BLaER1 (cell line): ENCODE results near the gene GHR.
"Not testable (repeated sequence)": the region's sequence is repeated elsewhere in the genome, so short reads cannot be mapped to it uniquely, and the experiment has no call there.

Source experiments
- H3K27ac ChIP-seq: shearing (Covaris generic); formaldehyde crosslinking; 2 replicates; pipeline ENCODE4 v1.8.1; 2022
- H3K27me3 ChIP-seq: shearing (Covaris generic); formaldehyde crosslinking; 2 replicates; pipeline ENCODE4 v1.8.1; 2022
- H3K36me3 ChIP-seq: shearing (Covaris generic); formaldehyde crosslinking; 2 replicates; pipeline ENCODE4 v1.8.1; 2022
- H3K4me1 ChIP-seq: shearing (Covaris generic); formaldehyde crosslinking; 2 replicates; pipeline ENCODE4 v1.8.1; 2022
- H3K4me2 ChIP-seq: shearing (Covaris generic); formaldehyde crosslinking; 2 replicates; pipeline ENCODE4 v1.8.1; 2022
- H3K4me3 ChIP-seq: shearing (Covaris generic); formaldehyde crosslinking; 2 replicates; pipeline ENCODE4 v1.8.1; 2022
- H3K9ac ChIP-seq: shearing (Covaris generic); formaldehyde crosslinking; 2 replicates; pipeline ENCODE4 v1.8.1; 2022
- H3K9me3 ChIP-seq: shearing (Covaris generic); formaldehyde crosslinking; 2 replicates; pipeline ENCODE4 v1.8.1; 2022
- H4K20me1 ChIP-seq: shearing (Covaris generic); formaldehyde crosslinking; 2 replicates; pipeline ENCODE4 v1.8.1; 2022
- Cebpa-rat ChIP-seq: shearing (Covaris generic); IDR thresholded peaks from 2 replicates; pipeline ENCODE4 v1.8.1; 2022

The GHR gene

DNA sequence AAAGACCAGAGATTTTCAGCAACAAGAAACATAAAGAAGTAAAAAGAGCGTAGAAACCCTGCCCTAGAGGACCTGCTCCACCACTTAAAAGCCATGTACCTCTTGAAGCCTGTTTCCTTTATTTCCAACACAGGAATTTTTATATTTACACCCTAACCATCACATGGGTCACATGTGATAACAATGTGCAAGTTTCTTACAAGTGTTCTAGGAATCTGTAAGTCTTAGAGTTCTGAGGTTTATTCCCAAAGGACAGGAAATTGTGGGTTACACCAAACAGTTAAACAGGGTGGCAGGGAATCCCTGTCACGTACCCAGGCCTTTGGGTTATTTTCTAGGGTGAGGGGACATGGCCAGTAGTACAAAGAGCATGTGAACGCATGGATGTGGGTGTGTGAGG, 224.8 kb downstream of the GHR start:
- peaks cover 16% of the 10 kb centered on the region for H3K4me1 ChIP-seq

DNA sequence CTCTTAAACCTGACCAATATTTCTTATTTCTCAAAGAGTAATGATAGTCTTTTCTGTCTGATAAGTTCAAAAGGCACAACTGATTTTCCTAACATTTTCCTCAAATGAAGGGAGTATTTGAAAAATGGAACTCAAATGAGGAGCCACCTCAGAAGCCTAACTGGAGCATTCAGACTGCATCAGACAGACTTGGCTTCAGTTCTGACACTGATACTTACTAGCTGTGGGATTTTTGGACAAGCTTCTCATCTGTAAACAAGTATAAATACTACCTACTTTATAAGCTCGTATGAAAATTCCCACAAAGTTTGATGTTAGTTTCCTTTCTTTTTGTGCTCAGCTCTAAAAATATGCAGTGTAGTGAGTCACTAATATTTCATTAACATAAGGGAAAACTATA, 225.7 kb downstream of the GHR start:
- H3K4me3 ChIP-seq = no peak overlapping the region
- H3K4me2 ChIP-seq = no peak overlapping the region
- H3K27me3 ChIP-seq = no peaks in the 10 kb centered on the region
- no peaks in the 10 kb centered on the region for H3K9me3 ChIP-seq
- no peaks in the 10 kb centered on the region for H3K36me3 ChIP-seq
- H3K9ac ChIP-seq = no peak overlapping the region
- no peak overlapping the region for H3K27ac ChIP-seq
- no peaks in the 10 kb centered on the region for H4K20me1 ChIP-seq
- TF ChIP-seq Cebpa-rat = no peak
- H3K4me1 ChIP-seq = peaks cover 22% of the 10 kb centered on the region

More for the DNA sequence above, 224.8 kb downstream of the GHR start:
- no peaks in the 10 kb centered on the region for H3K36me3 ChIP-seq
- no peak overlapping the region for H3K4me3 ChIP-seq
- no peaks in the 10 kb centered on the region for H3K9me3 ChIP-seq
- H4K20me1 ChIP-seq = no peaks in the 10 kb centered on the region
- H3K4me2 ChIP-seq = peak overlapping the region; percentile 62
- H3K9ac ChIP-seq = no peak overlapping the region
- no peak for TF ChIP-seq Cebpa-rat
- H3K27ac ChIP-seq = no peak overlapping the region
- H3K27me3 ChIP-seq = no peaks in the 10 kb centered on the region

DNA sequence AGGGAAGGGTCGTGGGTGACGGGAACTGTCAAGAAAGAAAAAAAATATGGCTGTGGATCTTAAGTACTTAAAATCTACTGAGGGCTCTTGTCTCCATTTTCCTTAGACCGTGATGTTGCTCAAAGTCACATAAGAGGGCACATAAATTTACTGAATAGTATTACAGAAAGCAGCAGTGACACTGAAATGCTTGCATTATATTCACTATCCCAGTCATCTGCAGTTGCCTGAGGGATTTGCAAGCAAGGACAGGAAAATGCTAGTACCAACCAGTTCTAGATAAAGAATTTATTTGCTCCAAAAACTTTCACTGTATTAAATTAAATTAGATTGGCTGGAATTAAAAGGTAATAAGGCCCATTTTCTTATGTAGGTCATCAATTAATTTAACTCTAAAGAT, 226.8 kb downstream of the GHR start:
- Histone ChIP-seq H3K27me3 (no peaks in the 10 kb centered on the region), H3K9ac (no peak overlapping the region), H3K4me1 (peaks cover 34% of the 10 kb centered on the region), H4K20me1 (no peaks in the 10 kb centered on the region), H3K4me2 (no peak overlapping the region), H3K36me3 (no peaks in the 10 kb centered on the region), H3K27ac (no peak overlapping the region), H3K4me3 (no peak overlapping the region), H3K9me3 (no peaks in the 10 kb centered on the region)
- TF ChIP-seq Cebpa-rat = no peak

DNA sequence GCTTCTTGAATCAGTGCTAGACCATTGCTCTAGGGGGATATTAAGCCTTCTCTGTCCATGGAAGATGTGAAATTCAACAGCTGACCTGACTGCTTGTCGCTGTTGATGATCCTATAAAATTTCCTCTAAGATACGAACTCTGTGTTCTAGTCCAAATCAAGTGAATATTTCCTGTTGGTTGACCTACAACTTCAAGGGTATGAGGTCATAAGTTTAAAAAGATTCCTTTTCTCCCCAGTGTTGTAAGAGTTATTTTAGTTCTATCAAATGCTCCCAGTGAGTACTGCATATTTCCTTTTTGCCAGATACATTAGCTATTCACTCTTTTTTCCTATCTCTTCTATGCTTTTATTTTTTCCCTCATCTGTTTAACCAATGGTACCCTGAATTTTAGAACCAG, 230.5 kb downstream of the GHR start:
- Histone ChIP-seq H3K9ac (no peak overlapping the region), H3K4me2 (peak overlapping the region; percentile 58)

DNA sequence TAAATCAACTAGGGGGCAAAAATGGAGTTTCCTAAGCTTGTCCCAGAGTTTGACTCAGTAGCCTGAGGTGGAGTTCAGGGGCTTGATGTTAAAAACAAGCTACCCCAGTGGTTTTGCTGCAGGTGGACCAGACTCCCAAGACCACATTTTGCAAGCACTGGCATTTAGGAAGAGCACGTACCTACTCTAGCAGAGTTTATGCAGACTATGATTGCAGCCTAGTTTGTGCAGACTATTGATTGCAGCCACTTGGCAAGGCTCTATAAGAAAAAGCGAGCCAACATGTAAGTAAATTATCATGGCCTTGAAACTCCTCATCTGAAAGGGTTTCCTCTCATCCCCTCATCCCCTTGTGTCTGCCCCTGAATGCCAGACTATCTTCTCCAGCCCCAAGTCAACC, 231.4 kb downstream of the GHR start:
- no peaks in the 10 kb centered on the region for H3K9me3 ChIP-seq
- no peaks in the 10 kb centered on the region for H3K27me3 ChIP-seq
- no peak overlapping the region for H3K4me3 ChIP-seq
- no peak for TF ChIP-seq Cebpa-rat
- peak overlapping the region; percentile 58 for H3K4me2 ChIP-seq
- no peak overlapping the region for H3K9ac ChIP-seq
- no peaks in the 10 kb centered on the region for H4K20me1 ChIP-seq
- H3K36me3 ChIP-seq = no peaks in the 10 kb centered on the region
- H3K27ac ChIP-seq = no peak overlapping the region
- H3K4me1 ChIP-seq = peaks cover 33% of the 10 kb centered on the region

More for the DNA sequence above, 230.5 kb downstream of the GHR start:
- Histone ChIP-seq H3K27me3 (no peaks in the 10 kb centered on the region), H3K9me3 (no peaks in the 10 kb centered on the region), H4K20me1 (no peaks in the 10 kb centered on the region), H3K36me3 (no peaks in the 10 kb centered on the region), H3K4me3 (no peak overlapping the region), H3K27ac (no peak overlapping the region), H3K4me1 (peaks cover 34% of the 10 kb centered on the region)
- no peak for TF ChIP-seq Cebpa-rat

DNA sequence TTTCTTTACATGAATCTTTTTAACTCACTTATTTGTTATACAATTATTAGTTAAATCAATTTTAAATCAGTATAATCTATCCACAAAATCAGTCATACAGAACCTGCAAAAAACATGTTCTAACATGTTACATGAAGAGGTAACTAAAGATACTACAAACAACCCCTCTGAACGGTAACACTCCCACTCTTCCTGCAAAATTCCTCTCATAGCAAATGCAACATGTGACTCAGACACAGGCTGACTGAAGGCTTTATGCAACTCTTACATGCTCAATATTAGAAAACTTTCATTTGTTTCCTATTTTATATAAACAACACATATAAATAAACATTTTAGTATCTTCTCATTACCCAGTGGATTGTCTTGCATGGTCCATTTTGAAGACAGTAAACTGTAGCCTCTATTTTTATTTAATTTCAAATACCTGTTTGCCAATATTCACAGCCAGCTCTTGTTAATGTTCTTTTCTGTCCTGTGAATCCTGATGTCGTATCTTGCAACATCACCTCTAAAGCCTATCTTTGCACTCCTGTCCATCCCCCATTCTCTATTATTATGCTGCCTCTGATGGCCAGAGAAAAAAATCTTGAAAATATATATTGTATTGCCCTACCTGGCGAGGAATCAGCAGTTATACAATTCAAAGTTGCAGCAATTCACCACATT, 232.9 kb downstream of the GHR start:
- Histone ChIP-seq H3K27me3 (no peaks in the 10 kb centered on the region), H3K4me3 (no peak overlapping the region), H3K27ac (peak overlapping the region; percentile 4; the same call in 1 of the 2 replicates), H3K9ac (no peak overlapping the region), H4K20me1 (no peaks in the 10 kb centered on the region), H3K4me2 (peak overlapping the region; percentile 57), H3K36me3 (no peaks in the 10 kb centered on the region), H3K4me1 (peaks cover 33% of the 10 kb centered on the region), H3K9me3 (no peaks in the 10 kb centered on the region)
- no peak for TF ChIP-seq Cebpa-rat

DNA sequence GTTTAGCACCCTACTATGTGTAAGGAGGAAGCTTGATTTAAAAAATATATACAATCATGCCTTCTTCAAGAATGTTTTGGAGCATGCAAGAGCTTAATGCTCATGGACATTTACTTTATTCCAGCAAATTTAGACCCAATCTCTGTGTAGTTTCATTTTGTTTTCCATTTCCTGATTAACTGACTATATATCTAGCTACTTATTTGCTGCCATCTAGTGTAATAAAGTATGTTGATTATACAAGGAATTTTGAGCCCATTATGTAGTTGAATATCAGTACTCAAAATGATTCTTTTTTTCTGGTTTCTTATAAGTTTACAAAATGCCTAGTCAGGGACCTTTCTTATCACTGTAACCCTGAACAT, 233.4 kb downstream of the GHR start:
- no peak for TF ChIP-seq Cebpa-rat
- H3K27ac ChIP-seq = peak overlapping the region; percentile 4; the same call in 1 of the 2 replicates
- no peak overlapping the region for H3K4me3 ChIP-seq
- no peak overlapping the region for H3K9ac ChIP-seq
- no peaks in the 10 kb centered on the region for H3K9me3 ChIP-seq
- H3K36me3 ChIP-seq = no peaks in the 10 kb centered on the region
- H3K27me3 ChIP-seq = no peaks in the 10 kb centered on the region
- no peaks in the 10 kb centered on the region for H4K20me1 ChIP-seq
- H3K4me1 ChIP-seq = peaks cover 33% of the 10 kb centered on the region
- peak overlapping the region; percentile 57 for H3K4me2 ChIP-seq

DNA sequence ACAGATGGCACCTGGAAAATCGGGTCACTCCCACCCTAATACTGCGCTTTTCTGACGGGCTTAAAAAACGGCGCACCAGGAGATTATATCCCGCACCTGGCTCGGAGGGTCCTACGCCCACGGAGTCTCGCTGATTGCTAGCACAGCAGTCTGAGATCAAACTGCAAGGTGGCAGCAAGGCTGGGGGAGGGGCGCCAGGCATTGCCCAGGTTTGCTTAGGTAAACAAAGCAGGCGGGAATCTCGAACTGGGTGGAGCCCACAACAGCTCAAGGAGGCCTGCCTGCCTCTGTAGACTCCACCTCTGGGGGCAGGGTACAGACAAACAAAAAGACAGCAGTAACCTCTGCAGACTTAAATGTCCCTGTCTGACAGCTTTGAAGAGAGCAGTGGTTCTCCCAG, 236.6 kb downstream of the GHR start:
- not testable (repeated sequence) for H3K9me3 ChIP-seq, H3K4me2 ChIP-seq, H3K27me3 ChIP-seq, H4K20me1 ChIP-seq, H3K4me3 ChIP-seq, H3K27ac ChIP-seq, H3K36me3 ChIP-seq, H3K9ac ChIP-seq
- H3K4me1 ChIP-seq = peaks cover 16% of the 10 kb centered on the region

DNA sequence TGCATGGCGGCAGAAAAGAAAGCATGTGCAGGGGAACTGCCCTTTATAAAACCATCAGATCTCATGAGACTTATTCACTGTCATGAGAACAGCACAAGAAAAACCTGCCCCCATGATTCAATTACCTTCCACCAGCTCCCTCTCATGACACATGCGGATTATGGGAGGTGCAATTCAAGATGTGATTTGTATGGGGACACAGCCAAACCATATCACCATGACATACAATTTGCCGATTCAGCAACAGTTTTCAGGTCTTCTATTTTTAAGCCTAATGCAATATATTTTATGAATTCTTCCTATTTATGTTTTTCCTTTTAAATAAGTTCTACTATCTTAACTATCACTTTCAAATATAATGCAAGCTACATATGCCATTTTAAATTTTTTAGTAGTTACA, 242.6 kb downstream of the GHR start:
- Histone ChIP-seq H4K20me1 (no peaks in the 10 kb centered on the region), H3K27me3 (no peaks in the 10 kb centered on the region), H3K9ac (no peak overlapping the region), H3K4me2 (no peak overlapping the region), H3K4me3 (no peak overlapping the region), H3K4me1 (peaks cover 35% of the 10 kb centered on the region), H3K27ac (no peak overlapping the region), H3K9me3 (peaks cover 7% of the 10 kb centered on the region; the same call in 1 of the 2 replicates), H3K36me3 (no peaks in the 10 kb centered on the region)
- no peak for TF ChIP-seq Cebpa-rat

DNA sequence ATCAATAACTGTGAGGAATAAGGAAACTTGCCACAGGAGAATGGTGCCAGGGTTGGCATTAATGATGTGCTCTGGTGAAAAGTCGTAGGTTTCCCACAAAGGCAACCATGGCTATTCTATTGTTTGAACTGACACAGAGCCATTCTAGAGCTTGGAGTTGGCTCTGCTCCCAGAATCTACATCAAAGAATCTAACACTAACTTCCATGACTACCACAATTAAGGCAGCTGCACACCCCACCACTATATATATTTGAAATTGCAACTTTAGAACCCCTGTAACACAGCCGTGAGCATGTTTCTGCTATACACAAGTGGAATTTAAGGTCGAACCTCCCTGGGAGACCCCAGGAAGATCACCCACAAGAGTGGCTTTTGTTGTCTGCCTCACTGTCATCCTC, 243.6 kb downstream of the GHR start:
- H3K4me2 ChIP-seq = peak overlapping the region; percentile 82
- no peak for TF ChIP-seq Cebpa-rat
- no peaks in the 10 kb centered on the region for H4K20me1 ChIP-seq
- H3K27ac ChIP-seq = peak overlapping the region; percentile 64
- H3K4me3 ChIP-seq = peak overlapping the region; percentile 11; the same call in 1 of the 2 replicates
- H3K9ac ChIP-seq = 0 out of 2 replicates have a peak overlapping the region, but pooled peaks have one; percentile 18
- peaks cover 17% of the 10 kb centered on the region; the same call in 1 of the 2 replicates for H3K9me3 ChIP-seq
- no peaks in the 10 kb centered on the region for H3K27me3 ChIP-seq
- peaks cover 35% of the 10 kb centered on the region for H3K4me1 ChIP-seq
- no peaks in the 10 kb centered on the region for H3K36me3 ChIP-seq
